ENCODE data around the gene LARP7.

GRCh38 chr4:112704991-112705845 lies 68.3 kb downstream of the LARP7 start:
- TF ChIP-seq CTCF (IDR thresholded peaks at IDR 0.05) (no peak), POLR2A (IDR thresholded peaks at IDR 0.05) (peak in 1 of 2 donors; percentile 29), POLR2AphosphoS5 (IDR thresholded peaks at IDR 0.05) (no peak)
